Activated CD4-positive, alpha-beta T cell treated with anti-CD3 and anti-CD28 coated beads for 24 hours (primary cell): ENCODE measurements around the gene CDCA5.

Source experiments
- DNase-seq, 2 donors: peaks; one replicate each; pipeline ENCODE4 v3.0.0-alpha.2; 2020; ENCODE audit warnings: low read depth in 2 of 2

The CDCA5 gene, protein sequence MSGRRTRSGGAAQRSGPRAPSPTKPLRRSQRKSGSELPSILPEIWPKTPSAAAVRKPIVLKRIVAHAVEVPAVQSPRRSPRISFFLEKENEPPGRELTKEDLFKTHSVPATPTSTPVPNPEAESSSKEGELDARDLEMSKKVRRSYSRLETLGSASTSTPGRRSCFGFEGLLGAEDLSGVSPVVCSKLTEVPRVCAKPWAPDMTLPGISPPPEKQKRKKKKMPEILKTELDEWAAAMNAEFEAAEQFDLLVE

DNA sequence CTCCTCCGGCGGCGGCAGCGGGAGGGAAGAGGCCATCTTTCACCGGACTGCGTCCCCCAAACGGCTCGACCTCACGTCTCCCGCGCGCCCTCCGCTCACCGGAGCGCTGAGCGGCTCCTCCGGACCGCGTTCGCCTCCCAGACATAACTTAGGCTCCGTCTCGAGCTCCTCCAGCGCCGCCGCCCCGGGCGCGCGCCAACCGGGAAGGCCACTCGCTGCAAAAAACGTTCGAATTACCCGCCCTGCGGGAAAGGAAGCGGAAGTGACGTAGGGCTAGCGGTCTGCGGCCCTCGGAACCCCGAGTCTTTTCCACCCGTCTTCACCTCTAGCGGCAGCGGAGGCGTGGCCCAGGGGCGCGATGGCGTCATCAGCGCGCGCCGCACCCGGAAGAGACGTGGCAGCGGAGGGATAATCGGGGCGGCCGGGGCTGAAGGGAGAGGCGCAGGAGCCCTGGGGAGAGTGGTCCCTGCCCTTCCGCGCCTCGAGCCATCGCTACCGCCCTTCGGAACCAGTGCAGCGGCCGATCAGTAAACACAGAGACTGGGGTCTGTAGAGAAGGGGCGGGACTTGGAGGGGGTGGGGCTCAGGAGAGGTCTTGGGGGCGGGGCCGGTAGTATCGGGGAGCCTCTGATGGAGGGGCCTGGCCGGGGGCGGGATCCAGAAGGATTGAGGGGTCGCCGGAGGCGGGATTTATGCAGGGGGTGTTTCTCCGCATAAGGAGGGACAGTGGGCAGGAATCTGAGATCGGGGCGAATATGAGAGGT lies at the start of gene CDCA5, which contains the start of gene ZFPL1:
CDCA5 (minus strand) TSS at position 207 of the 764 bp plus-strand sequence; CDS start at position 145, 62 bp downstream.
ZFPL1 (plus strand) TSS at position 389 of the 764 bp plus-strand sequence. CDS start 477 bp downstream, outside the sequence.
- DNase-seq = peak; percentile 91 to 94

DNA sequence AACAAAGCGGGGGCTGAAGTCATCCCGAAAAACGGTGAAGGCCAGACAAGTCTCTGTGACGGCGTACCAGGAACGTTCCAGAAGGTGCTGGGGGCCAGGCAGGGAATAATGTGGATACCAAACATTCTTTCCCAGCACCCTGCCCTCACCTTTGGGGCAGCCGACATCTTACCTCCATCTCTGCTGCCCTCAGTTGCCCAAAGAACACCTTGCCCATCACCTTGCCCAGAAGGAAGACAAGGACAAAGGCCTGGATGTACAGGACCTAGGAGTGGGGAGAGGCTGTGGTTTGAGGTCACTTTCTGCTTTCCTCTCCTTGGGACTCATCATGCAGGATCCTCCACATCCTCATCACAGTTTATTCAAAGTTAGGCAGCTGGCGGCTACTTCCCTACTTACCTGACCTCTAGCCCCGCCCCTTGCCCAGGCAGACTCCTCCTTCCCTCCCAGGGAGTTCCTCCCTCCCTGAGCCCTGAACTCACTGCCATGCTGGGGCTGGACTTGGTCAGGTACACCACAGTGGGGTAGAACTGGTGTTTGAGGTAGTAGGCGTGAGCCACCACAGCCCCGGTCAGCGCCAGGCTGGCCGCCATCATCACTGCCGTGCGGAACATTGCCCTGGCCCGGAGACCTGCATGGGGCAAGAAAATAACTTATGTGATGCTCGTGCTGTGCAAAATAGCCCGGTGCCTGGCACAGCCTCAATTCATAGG lies 49.3 kb upstream of the CDCA5 start:
- DNase-seq = no peak

DNA sequence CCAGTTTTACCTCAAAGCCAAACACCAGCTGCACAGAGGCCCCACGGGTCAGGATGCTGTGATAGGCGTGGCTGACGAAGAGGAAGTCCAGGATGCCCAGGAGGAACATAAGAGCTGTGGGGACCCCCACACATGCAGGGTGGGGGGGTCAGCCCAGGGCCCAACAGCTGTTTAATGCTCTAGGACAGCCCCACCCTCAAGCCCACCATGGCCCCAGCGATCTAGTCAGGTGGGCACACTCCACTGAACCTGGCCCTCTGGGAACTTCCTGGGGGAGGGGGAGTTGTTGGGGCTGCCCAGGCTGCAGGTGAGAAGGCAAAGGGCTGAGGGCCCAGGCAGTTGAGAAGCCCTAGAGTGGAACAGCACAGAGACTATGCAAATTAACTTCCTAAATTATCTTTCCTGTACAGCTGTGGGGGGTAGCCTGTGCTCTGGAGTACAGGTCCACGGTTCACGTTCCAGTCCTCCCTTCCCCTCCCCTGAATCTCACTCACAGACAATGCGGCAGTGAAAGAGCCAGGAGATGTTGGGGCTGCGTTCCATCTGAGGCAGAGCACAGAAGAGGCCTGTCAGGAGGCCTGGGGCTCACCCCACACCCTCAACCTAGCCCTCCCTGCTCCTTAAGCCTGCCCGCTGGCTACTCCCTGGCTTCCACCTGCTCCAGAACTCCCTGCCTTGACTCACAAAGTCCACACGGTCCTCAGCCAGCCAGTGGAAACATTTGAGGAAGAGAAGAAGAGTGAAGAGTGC lies 48.6 kb upstream of the CDCA5 start:
- no peak for DNase-seq

DNA sequence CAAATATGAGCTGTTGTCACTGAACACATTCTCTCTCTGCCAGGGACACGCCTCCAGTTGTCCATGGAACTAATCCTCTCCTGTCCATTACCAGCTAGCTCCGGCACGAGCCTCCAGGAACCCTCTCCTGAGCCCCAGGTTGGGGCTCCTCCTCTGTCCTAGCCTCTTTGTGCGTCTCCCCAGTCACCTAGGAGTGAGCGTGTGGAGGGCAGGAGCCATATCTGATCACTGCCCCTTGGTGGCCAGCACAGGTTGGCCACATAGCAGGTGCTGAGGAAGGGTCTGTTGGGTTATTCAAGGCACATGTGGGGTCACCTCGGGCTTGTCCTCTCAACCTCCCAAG lies 48.0 kb upstream of the CDCA5 start:
- no peak for DNase-seq

DNA sequence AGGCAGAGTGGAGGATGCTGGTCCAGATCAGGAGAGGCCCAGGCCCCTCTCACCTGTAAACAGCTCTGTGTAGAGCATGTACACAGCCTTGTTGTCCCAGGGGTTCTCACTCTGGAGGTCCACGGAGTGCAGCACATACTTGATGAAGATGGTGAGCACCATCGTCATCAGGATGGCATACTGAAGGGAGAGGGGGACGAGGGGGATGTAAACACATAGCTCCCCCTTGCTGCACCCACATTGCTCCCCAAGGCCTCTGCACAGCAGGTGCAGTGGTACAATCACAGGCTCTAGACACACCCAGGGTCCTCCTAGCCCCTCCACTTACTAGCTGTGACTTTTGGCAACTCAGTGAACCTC lies 47.6 kb upstream of the CDCA5 start:
- DNase-seq = no peak

DNA sequence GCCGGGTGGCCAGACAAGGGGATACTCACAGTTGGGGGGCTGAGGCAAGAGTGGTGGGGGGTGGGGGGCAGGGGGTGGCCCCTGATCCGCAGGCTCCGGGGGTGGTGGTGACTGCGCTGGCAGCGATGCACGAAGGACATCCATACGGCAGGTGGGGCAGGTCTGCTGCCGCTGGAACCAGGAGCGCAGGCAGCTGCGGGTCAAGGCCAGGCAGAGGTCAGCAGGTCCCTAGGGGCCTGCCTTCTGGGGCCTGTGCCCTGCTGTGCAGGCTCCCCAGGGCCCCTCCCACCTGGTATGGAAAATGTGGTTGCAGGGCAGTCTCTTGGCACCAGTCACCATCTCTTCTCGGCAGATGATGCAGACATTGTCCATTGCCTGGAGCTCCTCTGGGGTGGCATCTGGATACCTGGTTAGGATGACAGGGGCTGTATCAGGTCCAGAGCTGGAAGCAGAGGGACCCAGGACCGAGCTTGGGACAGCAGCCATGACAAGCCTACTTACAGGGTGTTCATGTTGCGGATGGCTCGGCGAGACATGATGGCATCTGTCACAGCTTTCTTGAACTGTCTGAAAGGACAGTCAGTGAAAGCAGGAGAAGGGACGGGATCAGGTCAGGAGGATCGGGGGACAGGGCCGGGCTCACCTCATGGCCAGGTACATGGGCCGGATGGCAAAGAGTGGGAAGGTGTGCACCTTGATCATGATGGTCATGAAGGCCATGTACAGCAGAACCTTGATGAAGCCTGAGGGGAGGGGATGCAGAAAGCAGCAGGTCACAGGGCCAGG lies 47.0 kb upstream of the CDCA5 start:
- DNase-seq = no peak

DNA sequence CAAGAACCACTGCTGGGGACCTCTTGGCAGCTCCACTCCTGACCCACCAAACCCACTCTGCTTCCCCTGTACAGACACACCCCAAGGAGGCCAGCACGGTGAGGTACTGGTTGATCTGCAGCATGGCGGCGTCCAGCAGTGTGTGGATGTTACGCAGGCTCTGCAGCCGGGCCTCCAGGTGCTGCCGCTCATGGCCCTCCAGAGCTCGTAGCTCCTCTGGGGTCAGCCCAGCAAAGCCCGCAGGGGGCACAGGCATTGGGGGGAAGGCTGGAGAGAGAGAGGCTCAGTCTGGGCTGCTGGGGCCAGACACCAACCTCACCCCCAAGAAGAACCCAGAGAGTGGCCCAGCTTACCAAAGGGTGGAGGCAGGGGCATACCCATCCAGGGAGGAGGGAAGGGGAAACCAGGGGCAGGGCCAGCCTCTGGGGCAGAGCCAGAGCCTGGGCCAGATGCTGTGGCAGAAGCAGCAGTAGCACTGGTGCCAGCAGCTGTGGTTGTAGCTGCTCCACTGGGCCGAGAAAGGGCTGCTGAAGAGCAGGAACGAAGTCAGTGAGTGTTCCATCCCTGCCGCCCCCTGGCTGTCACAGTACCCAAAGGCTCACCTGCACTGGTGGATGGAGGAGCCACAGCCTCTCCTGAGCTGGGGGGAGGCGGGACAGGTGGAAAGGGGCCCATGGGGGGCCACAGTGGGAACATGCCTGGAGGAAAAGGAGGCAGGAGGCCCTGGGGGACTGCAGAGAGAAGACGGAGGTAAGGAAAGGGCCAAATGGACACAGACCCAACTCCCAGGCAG lies 46.0 kb upstream of the CDCA5 start:
- no peak for DNase-seq

DNA sequence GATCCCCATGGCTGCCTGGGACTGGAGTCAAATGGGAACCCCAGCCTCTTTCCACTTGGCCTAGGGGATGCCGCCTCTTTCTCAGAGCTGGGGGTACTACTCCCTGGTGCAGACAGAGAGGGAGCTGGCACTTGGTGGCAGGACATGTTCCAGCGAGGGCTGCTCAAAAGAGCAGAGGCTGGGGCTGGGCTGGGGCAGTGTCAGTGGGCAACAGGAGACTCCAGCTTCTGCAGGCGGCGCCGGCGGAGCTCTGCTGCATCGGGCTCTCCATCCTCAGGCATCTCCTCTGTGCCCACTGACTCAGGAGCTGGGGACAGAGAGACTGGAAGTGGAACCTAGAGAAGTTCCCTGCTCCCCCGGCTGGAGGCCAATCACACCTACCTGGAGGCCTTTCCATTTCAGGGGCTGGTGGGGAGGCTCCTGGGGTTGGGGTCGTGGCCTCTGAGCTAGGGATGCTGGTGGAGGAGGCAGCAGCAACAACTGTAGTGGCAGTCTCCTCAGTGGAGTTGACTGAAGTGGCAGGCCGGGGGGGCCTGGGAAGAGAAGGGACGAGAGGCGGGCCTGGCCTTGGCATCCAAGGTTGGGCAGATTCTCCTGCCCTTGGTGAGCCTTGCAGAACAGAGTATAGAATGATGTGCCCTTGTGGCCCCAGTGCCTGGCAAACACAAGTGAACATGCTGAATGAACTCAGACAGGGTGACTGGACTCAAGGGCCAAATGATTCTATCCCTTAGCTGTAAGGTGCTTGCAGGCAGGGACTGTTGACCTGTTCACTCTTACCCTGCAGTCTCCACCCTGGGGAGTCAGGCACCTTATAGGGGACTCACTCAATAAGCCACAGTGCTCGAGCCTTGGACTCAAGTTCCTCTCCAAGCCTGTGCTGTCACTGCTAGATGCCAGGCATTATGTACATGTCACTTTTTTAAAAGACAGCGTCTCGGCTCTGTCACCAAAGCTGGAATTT lies 44.6 kb upstream of the CDCA5 start:
- DNase-seq = no peak

DNA sequence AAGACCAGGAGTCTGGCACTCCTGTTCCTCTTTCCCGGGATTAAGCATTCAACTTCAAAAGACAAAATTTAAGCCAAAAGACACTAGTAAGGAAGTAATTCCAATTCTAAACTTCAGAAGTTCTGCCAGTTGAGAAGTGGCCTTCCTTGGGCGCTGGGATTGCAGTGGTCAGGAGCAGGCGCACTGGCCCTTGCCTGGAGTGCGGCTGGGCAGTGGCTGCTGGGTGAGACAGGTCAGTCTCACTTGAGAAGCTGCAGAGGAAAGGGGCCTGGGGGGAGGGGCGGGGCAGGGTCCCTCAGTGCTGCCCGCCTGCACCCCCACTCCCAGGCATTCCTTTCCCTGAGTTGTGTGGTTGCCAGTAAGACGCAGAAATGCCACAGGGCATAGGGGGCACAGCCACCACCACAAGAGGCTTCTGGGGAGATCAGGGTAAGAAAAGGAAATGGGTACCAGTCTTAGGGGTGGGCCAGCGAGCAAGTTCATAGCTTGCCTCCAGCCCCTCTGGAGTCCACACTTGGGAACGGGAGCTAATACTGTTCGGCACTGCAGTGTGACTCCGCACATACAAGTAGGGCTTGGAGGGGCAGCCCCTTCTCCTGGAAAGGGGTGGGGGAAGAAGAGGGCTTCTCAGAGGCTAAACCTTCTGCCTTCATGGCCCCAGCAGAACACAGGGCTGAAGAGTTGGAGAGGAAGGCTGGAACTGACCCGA lies 43.8 kb upstream of the CDCA5 start:
- no peak for DNase-seq

DNA sequence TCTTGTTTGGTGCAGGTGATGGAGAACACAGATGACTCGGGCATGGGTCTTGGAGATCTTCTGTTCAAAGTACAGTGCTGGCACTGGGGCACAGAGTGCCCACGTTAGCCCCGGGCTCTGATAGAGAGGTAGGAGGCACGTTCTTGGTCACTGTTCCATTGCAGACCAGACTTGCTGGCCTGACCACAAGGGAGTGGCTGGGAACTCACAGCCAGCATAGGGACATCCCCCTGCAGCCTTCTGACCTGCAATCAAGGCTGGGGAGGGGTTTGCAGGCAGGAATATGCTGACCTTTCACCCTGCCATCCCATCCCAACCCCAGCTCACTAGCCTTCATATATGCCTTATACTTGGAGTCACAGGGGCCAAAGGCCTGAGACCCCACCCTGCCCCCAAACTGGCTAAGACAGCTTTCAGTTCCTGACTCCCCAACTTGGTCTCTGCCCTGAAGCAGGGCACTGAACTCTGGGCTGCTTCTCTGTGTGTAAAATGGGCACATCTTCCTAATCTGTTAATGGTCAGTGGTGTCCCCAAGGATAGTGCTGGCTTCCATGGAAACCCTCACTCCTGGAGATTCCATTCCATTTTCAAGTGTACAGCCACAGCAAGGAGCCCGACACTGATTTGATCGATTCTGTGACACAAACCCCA lies 42.9 kb upstream of the CDCA5 start:
- DNase-seq = no peak

DNA sequence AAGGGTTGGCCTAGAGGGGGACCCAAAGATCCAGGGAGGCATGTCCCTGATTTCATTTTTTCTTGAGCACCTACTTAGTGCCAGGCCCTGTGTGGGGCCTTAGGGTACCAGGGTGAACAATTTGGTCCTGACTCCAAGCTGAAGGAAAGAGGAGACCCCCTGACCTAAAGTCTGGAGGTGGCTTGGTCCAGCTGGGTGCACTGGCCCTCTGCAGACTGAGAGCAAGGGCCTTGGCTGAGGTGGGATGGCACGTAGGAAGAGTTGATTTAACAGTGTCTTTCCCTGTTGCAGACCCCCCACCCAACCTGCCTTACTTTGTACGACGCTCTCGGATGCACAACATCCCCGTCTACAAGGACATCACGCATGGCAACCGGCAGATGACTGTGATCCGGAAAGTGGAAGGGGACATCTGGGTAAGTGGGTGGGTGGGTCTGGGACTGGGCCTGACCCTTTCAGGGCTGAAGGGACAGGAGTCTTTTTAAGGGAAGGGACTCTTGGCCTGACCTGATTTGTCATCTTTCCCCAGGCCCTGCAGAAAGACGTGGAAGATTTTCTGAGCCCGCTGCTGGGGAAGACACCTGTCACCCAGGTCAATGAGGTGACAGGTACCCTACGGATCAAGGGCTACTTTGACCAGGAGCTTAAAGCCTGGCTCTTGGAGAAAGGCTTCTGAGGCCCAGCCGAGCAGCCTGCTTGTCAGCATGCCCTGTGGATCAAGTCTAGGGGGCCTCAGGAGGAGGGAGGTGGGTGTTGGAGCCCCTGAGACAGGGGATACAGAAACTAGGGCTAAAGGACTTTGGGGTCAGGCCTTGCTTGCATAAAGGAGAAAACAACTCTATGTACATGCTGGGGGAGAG lies 41.6 kb upstream of the CDCA5 start:
- no peak for DNase-seq

DNA sequence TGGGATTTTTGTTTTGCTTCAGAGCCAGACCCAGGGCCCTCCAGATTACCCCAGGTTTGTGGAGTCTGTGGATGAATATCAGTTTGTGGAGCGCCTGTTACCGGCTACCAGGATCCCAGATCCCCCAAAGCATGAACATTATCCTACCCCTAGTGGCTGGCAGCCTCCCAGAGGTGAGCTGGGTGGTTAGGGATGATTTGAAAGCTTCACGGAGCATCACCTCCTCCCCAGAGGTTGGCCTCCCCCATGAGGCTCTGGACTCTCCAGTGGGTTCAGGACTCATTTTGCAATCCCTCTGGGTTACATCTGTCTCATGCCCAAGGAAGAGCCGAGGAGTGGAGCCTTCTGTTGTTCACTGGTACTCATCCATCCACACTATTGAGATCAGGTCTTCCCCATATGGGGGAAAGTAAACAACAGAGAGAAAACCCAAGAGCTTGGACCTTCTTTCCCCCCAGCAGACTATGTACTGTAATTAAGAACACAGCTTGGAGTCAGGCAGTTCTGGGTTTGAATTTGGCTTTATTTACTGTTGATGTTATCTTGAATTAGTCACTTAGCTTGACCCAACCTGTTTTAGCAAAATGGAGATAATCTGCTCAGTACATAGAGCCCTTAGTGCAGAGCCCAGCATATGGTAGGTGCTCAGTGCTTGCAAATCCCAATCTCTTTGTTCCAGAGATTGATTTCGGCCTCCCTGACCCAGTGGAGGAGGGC lies 40.8 kb upstream of the CDCA5 start:
- DNase-seq = no peak

DNA sequence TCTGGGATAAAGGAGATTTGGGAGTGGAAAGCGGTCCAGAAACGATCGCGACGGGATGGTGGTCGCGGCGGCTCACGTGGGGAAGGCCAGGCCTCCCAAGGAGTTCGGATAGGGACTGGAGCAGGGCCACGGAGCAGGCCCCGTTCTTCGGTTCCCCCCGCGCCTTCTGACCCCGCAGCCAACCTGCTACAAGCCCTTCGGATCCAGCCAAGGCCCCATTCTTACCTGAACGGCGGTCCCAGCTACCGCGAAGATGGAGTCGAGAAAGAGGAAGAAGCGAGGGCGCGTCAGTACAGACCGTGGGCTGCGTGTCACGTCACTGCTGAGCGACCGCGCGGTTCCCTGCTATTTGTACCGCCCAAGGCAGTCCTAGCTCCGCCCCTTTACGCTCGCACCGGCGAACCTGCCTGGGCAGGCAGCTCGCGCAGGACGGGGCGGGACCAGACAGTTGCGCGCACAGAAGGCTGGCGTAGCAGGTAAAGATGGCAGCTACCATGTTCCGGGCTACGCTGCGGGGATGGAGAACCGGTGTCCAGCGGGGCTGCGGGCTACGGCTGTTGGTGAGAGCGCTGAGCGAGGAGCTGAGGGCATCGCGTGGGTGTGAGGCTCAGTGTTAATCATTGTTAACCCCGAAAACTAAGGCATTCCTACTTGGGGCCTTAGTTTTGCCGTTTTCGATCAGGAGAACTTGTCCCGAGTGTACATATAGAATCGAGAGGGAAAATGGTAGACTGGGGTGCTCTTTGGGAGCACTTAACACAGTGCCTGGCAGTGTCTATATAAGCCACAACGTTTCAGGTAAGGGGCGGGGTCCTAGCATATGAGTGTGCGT lies 38.2 kb upstream of the CDCA5 start, which contains the start of the genes FAU and MRPL49:
FAU (minus strand) TSS at position 270 of the 832 bp plus-strand sequence. CDS start 321 bp downstream, outside the sequence.
MRPL49 (plus strand) TSS at position 457 of the 832 bp plus-strand sequence; CDS start at position 483, 26 bp downstream.
- DNase-seq = peak; percentile 97 to 99

DNA sequence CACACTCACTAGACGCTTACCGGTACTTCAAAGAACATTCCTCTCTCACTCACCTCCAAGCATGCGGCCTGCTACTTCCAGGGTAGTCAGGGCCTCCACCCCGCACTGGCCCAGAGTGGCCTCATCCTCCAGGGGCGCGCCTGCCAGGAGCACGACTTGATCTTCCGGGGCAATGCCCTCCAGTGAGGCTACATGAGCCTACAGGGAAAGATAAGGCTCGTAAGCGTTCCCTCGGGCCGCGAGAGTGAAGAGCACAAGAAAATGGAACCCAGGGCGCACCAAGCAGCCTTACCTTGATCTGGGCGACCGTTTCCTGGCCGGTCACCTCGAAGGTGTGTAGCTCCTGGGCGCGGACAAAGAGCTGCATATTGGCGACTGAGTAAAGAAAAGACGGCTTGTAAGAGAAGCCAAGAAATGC lies 37.6 kb upstream of the CDCA5 start:
- DNase-seq = no peak

DNA sequence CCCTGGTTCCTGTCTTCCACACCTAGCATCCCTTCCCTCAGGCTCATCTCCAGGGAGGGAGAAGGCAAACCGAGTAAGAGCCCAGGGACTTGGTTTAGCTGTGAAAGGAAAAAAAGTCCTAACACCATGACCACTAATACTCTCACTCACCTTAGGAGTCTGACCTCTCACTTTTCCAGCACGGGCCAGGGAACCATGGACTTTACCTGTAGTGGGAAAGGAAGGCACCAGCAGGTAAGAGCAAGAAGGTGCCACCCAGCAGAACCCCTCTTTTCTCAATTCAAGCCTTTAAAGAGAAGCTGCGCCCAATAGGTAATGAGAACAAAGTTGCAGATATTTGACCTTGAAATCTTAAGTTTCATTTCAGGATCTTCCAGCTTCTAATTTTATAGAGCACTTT lies 37.0 kb upstream of the CDCA5 start:
- no peak for DNase-seq
